Measurements from ENCODE around the gene FBXW12. TPM values are rescaled to one million over a fixed set of nuclear protein-coding genes. Genes with fewer than 3 reads are reported as not detected.
A peak's percentile ranks its signal among the peaks of the same experiment; 100 is the strongest.
"Not testable (repeated sequence)": the region's sequence is repeated elsewhere in the genome, so short reads cannot be mapped to it uniquely, and the experiment has no call there.

Gene FBXW12
- not detected in 2 replicates for total RNA-seq (2022)
- Bru-seq, nascent RNA: percentile 11 among the genes with signal in this experiment
- percentile 9 among the genes with signal in this experiment for BruChase-seq, experiment 1, labeled RNA remaining after a 6-hour chase
- percentile 9 among the genes with signal in this experiment for BruChase-seq, experiment 2, labeled RNA remaining after a 2-hour chase
- long read RNA-seq: 0 reads

GRCh38 chr3:48371651-48372376 lies at the start of gene FBXW12:
TSS of gene FBXW12 (plus strand) at chr3:48372219. CDS start at chr3:48372768, 549 bp downstream.
- intact Hi-C loops (cut with micrococcal nuclease; ENCODE audit: unreplicated experiment): no loop called here
- no TSS peak for BruUV-seq (replicated peaks)
- no peak for TF ChIP-seq CTCF (IDR thresholded peaks at IDR 0.05; ENCODE audit: unreplicated experiment)
- no peaks in the 10 kb centered on the region for H3K4me1 Mint-ChIP-seq (ENCODE audit: low read depth, unreplicated experiment)
- DNase-seq: no peak
- no peak within 1 kb of the TSS for H3K4me3 Mint-ChIP-seq (ENCODE audit: low read depth, unreplicated experiment)
- CTCF ChIA-PET: no interaction called here
- H3K27me3 Mint-ChIP-seq (ENCODE audit: unreplicated experiment): peaks cover under 1% of the 10 kb centered on the region
- no peak within 1 kb of the TSS for H3K27ac Mint-ChIP-seq (ENCODE audit: unreplicated experiment)
- H3K36me3 Mint-ChIP-seq (ENCODE audit: insufficient read depth, unreplicated experiment): no peaks in the 10 kb centered on the region
- H3K9me3 Mint-ChIP-seq (ENCODE audit: low read depth, unreplicated experiment): no peaks in the 10 kb centered on the region

- H3K4me3 Mint-ChIP-seq (ENCODE audit: low read depth, unreplicated experiment); CTCF ChIA-PET; intact Hi-C loops (cut with micrococcal nuclease; ENCODE audit: unreplicated experiment); H3K27ac Mint-ChIP-seq (ENCODE audit: unreplicated experiment); H3K9me3 Mint-ChIP-seq (ENCODE audit: low read depth, unreplicated experiment); BruUV-seq (replicated peaks); H3K4me1 Mint-ChIP-seq (ENCODE audit: low read depth, unreplicated experiment); DNase-seq; H3K36me3 Mint-ChIP-seq (ENCODE audit: insufficient read depth, unreplicated experiment): not testable (repeated sequence)
- peaks cover 33% of the 10 kb centered on the region for H3K27me3 Mint-ChIP-seq (ENCODE audit: unreplicated experiment)
Observed at GRCh38 chr3:48331706-48332435, 40.1 kb upstream of the FBXW12 start.

GRCh38 chr3:48333346-48334245 lies 38.4 kb upstream of the FBXW12 start, which contains the start of gene SPINK8:
TSS of gene SPINK8 (minus strand) at chr3:48333661. CDS start at chr3:48328341, 5,320 bp downstream.
- CTCF ChIA-PET; BruUV-seq (replicated peaks): not testable (repeated sequence)

GRCh38 chr3:48334605-48335004 lies 37.4 kb upstream of the FBXW12 start:
- H3K4me3 Mint-ChIP-seq (ENCODE audit: low read depth, unreplicated experiment): no peak overlapping the region
- H3K27me3 Mint-ChIP-seq (ENCODE audit: unreplicated experiment): peaks cover 33% of the 10 kb centered on the region
- CTCF ChIA-PET: interaction anchor here (0.7 kb wide), 1 partner anchor 57 kb away, joined by 3 read pairs; no protein-coding TSS in a partner anchor
- H3K4me1 Mint-ChIP-seq (ENCODE audit: low read depth, unreplicated experiment): peaks cover 6% of the 10 kb centered on the region
- H3K9me3 Mint-ChIP-seq (ENCODE audit: low read depth, unreplicated experiment): no peaks in the 10 kb centered on the region
- H3K27ac Mint-ChIP-seq (ENCODE audit: unreplicated experiment): no peak overlapping the region
- intact Hi-C loops (cut with micrococcal nuclease; ENCODE audit: unreplicated experiment): no loop called here
- no TSS peak for BruUV-seq (replicated peaks)
- no peak for DNase-seq
- no peaks in the 10 kb centered on the region for H3K36me3 Mint-ChIP-seq (ENCODE audit: insufficient read depth, unreplicated experiment)
- no peak for TF ChIP-seq CTCF (IDR thresholded peaks at IDR 0.05; ENCODE audit: unreplicated experiment)

More at GRCh38 chr3:48333346-48334245, 38.4 kb upstream of the FBXW12 start, which contains the start of gene SPINK8:
- peaks cover 33% of the 10 kb centered on the region for H3K27me3 Mint-ChIP-seq (ENCODE audit: unreplicated experiment)
- H3K36me3 Mint-ChIP-seq (ENCODE audit: insufficient read depth, unreplicated experiment); H3K9me3 Mint-ChIP-seq (ENCODE audit: low read depth, unreplicated experiment); intact Hi-C loops (cut with micrococcal nuclease; ENCODE audit: unreplicated experiment); H3K4me3 Mint-ChIP-seq (ENCODE audit: low read depth, unreplicated experiment); DNase-seq; H3K4me1 Mint-ChIP-seq (ENCODE audit: low read depth, unreplicated experiment); H3K27ac Mint-ChIP-seq (ENCODE audit: unreplicated experiment): not testable (repeated sequence)

GRCh38 chr3:48335286-48335685 lies 36.7 kb upstream of the FBXW12 start:
- BruUV-seq (replicated peaks); H3K9me3 Mint-ChIP-seq (ENCODE audit: low read depth, unreplicated experiment); DNase-seq; H3K4me1 Mint-ChIP-seq (ENCODE audit: low read depth, unreplicated experiment); H3K4me3 Mint-ChIP-seq (ENCODE audit: low read depth, unreplicated experiment); H3K36me3 Mint-ChIP-seq (ENCODE audit: insufficient read depth, unreplicated experiment); intact Hi-C loops (cut with micrococcal nuclease; ENCODE audit: unreplicated experiment); H3K27ac Mint-ChIP-seq (ENCODE audit: unreplicated experiment): not testable (repeated sequence)
- CTCF ChIA-PET: interaction anchor here (0.7 kb wide), 1 partner anchor 57 kb away, joined by 3 read pairs; no protein-coding TSS in a partner anchor
- peaks cover 33% of the 10 kb centered on the region for H3K27me3 Mint-ChIP-seq (ENCODE audit: unreplicated experiment)

- H3K4me3 Mint-ChIP-seq (ENCODE audit: low read depth, unreplicated experiment); DNase-seq; H3K36me3 Mint-ChIP-seq (ENCODE audit: insufficient read depth, unreplicated experiment); H3K27ac Mint-ChIP-seq (ENCODE audit: unreplicated experiment); CTCF ChIA-PET; intact Hi-C loops (cut with micrococcal nuclease; ENCODE audit: unreplicated experiment); H3K4me1 Mint-ChIP-seq (ENCODE audit: low read depth, unreplicated experiment); H3K9me3 Mint-ChIP-seq (ENCODE audit: low read depth, unreplicated experiment); BruUV-seq (replicated peaks): not testable (repeated sequence)
- peaks cover 28% of the 10 kb centered on the region for H3K27me3 Mint-ChIP-seq (ENCODE audit: unreplicated experiment)
Observed at GRCh38 chr3:48337536-48337935, 34.5 kb upstream of the FBXW12 start.

Data from Calu3 (cell line).